ENCODE results near the gene ALDH18A1.

Gene ALDH18A1

DNA sequence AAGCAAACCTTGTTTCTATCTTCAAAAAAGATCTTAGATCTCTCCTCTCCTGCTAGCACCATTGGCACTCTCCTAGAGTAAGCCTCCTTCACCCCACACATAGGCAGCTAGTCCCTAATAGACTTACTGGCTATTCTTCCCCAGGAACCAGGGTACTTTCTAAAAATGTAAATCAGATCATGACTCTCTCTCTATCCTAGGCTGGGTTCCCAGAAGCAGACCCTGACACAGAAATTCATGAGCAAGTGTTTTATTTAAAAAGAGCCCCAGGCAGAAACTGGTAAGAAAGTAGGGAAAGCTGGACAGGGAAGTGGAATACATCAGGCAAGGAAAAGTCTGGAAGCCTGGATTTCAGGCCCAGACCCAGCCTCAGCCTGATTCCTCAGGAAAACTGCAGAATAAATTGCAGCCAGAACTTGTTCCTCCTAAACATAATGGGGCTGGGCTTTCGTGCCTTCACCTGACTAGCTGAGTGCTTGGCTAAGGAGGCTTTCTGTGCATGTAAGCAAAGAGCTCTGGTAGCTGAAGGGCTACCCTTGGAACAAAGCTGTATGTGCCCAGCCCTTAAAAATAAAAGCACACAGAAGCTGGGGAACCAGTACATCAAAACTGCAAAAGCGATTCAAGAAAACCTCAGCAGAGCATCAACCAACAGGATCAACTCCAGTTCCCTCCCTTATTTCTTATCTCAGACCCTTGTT lies 76.5 kb downstream of the ALDH18A1 start:
- H3K4me3 ChIP-seq (ENCODE audit: low read depth, low read length) = no peak overlapping the region
- no peak for TF ChIP-seq CTCF (IDR thresholded peaks at IDR 0.05; ENCODE audit: low read depth, low read length)

DNA sequence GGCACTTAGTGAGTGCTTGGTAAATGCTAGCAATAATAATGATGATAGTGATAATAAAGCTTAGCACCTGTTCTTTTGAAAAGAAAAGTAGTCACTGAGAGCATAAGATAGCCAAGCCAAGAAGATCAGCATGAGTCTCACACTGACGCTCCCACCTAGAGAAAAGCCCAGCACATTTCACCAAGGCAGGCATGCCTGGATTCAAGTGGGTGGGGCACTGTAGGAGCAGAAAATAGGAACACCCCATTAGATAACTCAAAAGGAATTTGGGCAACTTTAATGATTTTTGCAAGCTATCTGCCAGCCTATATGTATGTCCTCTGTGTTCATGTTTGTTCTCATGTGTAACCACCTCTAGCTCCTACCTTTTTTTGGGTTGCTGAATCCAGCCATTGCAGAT lies 77.2 kb downstream of the ALDH18A1 start:
- no peak overlapping the region for H3K4me3 ChIP-seq (ENCODE audit: low read depth, low read length)
- TF ChIP-seq CTCF (IDR thresholded peaks at IDR 0.05; ENCODE audit: low read depth, low read length) = no peak

DNA sequence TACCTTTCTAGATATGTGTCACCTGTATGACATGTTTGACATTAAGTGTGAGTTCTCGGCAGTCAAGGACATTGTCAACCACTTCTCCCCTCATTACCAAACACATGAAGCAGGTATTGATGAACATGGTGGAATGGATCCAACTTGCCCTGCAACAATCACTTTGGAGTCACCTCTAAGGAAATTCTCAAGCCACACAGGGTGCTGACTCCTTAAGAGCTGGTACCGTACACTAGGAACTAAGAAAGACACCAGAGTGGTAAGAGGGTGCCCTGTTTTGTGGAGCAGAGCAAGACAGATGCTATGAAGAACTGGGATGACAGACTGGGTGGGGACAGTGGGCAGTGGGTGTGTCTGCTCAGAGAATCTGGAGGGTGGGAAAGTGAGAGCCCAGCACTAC lies 77.9 kb downstream of the ALDH18A1 start:
- TF ChIP-seq CTCF (IDR thresholded peaks at IDR 0.05; ENCODE audit: low read depth, low read length) = no peak
- H3K4me3 ChIP-seq (ENCODE audit: low read depth, low read length) = no peak overlapping the region

- H3K4me3 ChIP-seq (ENCODE audit: low read depth, low read length) = no peak overlapping the region
- no peak for TF ChIP-seq CTCF (IDR thresholded peaks at IDR 0.05; ENCODE audit: low read depth, low read length)
Measured at GRCh38 chr10:95574649-95575365, 81.7 kb downstream of the ALDH18A1 start.

DNA sequence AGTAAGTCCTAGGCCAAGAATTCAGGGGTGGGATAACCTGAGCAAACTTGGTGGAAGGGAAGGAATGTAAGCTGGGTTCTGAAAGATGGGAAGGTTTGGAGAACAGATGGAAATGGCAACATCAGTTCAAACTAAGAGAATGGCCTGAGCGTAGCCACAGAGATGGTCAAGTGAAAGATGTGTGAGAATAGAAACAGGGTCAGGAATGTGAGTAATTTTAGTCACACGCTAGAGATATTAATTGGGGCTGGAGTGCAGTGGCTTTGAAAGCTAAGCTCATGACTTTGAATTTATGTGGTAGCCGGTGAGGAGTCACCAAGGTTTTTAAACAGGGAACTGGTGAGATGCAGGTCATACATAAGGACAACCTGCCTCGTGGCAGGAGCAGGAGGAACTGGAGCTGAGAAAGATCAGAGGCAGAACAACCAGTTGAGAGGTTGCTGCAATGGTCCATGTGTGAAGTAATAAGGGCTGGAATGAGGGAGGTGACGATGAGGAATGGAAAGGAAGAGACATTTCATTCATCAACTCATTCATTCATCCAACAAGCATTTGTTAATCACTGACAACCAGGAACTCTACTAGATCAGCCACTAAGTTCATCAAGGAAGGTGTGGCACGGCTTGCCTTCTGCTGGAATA lies 82.4 kb downstream of the ALDH18A1 start:
- no peak for TF ChIP-seq CTCF (IDR thresholded peaks at IDR 0.05; ENCODE audit: low read depth, low read length)
- H3K4me3 ChIP-seq (ENCODE audit: low read depth, low read length) = no peak overlapping the region

- no peak overlapping the region for H3K4me3 ChIP-seq (ENCODE audit: low read depth, low read length)
- TF ChIP-seq CTCF (IDR thresholded peaks at IDR 0.05; ENCODE audit: low read depth, low read length) = no peak
Measured at GRCh38 chr10:95573527-95573926, 83.0 kb downstream of the ALDH18A1 start.

Measured in WI38 (cell line).